Ovary (tissue), 9 donors: Measurements from ENCODE around the gene WDR41. TPM values are rescaled to one million over a fixed set of nuclear protein-coding genes. Genes with fewer than 3 reads are reported as not detected.
A peak's percentile ranks its signal among the peaks of the same experiment; 100 is the strongest.
"Not testable (repeated sequence)": the region's sequence is repeated elsewhere in the genome, so short reads cannot be mapped to it uniquely, and the experiment has no call there.

ENCODE experiments used
- DNase-seq, 5 donors: peaks; one replicate each; pipeline ENCODE4 v3.0.0-alpha.2; 2019 to 2020
- H3K27ac ChIP-seq, 2 donors: fragments of 200-600 bp; one replicate each; pipeline versions ENCODE4 v1.5.1 to v1.8.0; 2019 to 2022
- H3K27me3 ChIP-seq: fragments of 200-600 bp; one replicate; pipeline ENCODE4 v1.8.0; 2022
- H3K36me3 ChIP-seq: fragments of 200-600 bp; sonication (generic); one replicate; pipeline ENCODE4 v1.5.1; 2019
- H3K4me1 ChIP-seq: one replicate; pipeline ENCODE4 v1.8.1; 2013; ENCODE audit warnings: mild to moderate bottlenecking, moderate library complexity; ENCODE audit not compliant: insufficient read depth
- H3K4me3 ChIP-seq: fragments of 200-600 bp; sonication (generic); one replicate; pipeline ENCODE4 v1.5.1; 2017
- H3K9me3 ChIP-seq, 2 donors: fragments of 200-600 bp in 1 of 2; sonication (generic) in 1 of 2; one replicate each; pipeline versions ENCODE4 v1.5.1 to v1.8.1; 2013 to 2019; ENCODE audit warnings: mild to moderate bottlenecking in 1 of 2, moderate library complexity in 1 of 2
- EP300 ChIP-seq: sonication (generic); formaldehyde crosslinking; IDR thresholded peaks from one replicate; pipeline ENCODE4 v1.6.1; 2017; ENCODE audit warnings: antibody characterized with exemption
- POLR2A ChIP-seq: fragments of 450-650 bp; IDR thresholded peaks from one replicate; pipeline ENCODE4 v1.6.1; 2017; ENCODE audit warnings: antibody characterized with exemption, mild to moderate bottlenecking, moderate library complexity
- WGBS, 3 donors: extraction: QIAGEN DNeasy Blood & Tissue Kit in 1 of 3; methylation state at CpG; one replicate each; pipeline versions ENCODE4 v1.1.5 to v1.1.7; 2013 to 2017; 5-methylcytosine and 5-hydroxymethylcytosine counted together
- intact Hi-C, 4 donors: fragments of 100-400 bp; cut with DNase I; formaldehyde crosslinking; loops; one replicate each; pipeline versions ENCODE4 v1.11.0 to v1.15.1; 2022 to 2023
- polyA plus RNA-seq, 2 donors: library from polyadenylated mRNA; stranded (reverse); fragments of 200-250 nt in 1 of 2; fragments of 350-450 nt in 1 of 2; fragmentation: Illumina TruSeq in 1 of 2; extraction: RNeasy Lipid Tissue Mini Kit (QIAGEN cat#74804) in 1 of 2; gene quantifications; one replicate each; pipeline ENCODE4 v1.2.3, GENCODE V29; 2013 to 2014
- total RNA-seq, 7 donors: library from RNA; depleted of rRNA in 2 of 7; stranded (reverse); fragments of >200 nt in 2 of 7; fragmentation: NEBNext Ultra II Directional in 3 of 7; extraction: Animal tissue kit (Norgen Biotek cat#: 25700) in 3 of 7; gene quantifications; one replicate each; pipeline versions ENCODE4 v1.1.0 to v1.2.4, GENCODE V29; 2016 to 2023
- TF ChIP-seq, protein P1 (sequence below), 3 donors: fragments of 450-650 bp in 2 of 3; fragments of 200-600 bp in 1 of 3; IDR thresholded peaks; one replicate each; pipeline versions ENCODE4 v1.5.1 to v1.8.0; 2016 to 2022; ENCODE audit warnings: antibody characterized with exemption in 3 of 3, mild to moderate bottlenecking in 1 of 3
- donor health status: DM: no; HTN: no; CAD: no; lungs with moderate emphysema.
- donor health status: DM: no; HTN: no; CAD: no.
- donor health status: Bipolar disorder and iron deficiency.
- donor health status: DM: yes; HTN: yes; CAD: no.
- donor health status: DM: no; HTN: no; CAD: no.
- donor health status: DM: yes; HTN: yes; CAD: no.

WDR41 gene
- total and polyA plus RNA-seq, 9 donors = 7.5 to 45.4 (median 31.9) TPM

DNA sequence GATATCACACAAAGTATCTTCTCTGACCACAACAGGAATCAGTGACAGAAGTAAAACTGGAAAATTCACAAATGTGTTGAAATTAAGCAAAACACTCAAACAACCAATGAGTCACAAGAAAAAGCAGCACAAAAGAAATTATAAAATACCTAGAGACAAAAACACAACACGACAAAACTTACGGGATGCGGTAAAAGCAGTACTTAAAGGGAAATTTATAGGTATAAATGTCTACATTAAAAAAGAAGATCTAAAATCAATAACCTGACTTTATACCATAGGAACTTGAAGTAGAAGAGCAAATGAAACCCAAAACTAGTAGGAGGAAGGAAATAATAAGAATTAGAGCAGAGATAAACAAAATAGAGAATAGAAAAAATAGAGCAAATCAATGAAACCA, 2.8 kb upstream of the WDR41 start:
- TF ChIP-seq POLR2A (no peak), EP300 (no peak)
- TF ChIP-seq, protein P1, sequence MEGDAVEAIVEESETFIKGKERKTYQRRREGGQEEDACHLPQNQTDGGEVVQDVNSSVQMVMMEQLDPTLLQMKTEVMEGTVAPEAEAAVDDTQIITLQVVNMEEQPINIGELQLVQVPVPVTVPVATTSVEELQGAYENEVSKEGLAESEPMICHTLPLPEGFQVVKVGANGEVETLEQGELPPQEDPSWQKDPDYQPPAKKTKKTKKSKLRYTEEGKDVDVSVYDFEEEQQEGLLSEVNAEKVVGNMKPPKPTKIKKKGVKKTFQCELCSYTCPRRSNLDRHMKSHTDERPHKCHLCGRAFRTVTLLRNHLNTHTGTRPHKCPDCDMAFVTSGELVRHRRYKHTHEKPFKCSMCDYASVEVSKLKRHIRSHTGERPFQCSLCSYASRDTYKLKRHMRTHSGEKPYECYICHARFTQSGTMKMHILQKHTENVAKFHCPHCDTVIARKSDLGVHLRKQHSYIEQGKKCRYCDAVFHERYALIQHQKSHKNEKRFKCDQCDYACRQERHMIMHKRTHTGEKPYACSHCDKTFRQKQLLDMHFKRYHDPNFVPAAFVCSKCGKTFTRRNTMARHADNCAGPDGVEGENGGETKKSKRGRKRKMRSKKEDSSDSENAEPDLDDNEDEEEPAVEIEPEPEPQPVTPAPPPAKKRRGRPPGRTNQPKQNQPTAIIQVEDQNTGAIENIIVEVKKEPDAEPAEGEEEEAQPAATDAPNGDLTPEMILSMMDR (IDR thresholded peaks at IDR 0.05) = no peak
- intact Hi-C loops = loop anchor here in 2 of 4 donors (10.0 kb wide), 1 partner anchor 350 kb away; no protein-coding TSS in a partner anchor
- Histone ChIP-seq H3K27me3 (no peaks in the 10 kb centered on the region), H3K36me3 (no peaks in the 10 kb centered on the region), H3K27ac (no peak overlapping the region), H3K9me3 (no peaks in the 10 kb centered on the region), H3K4me3 (no peak overlapping the region), H3K4me1 (no peaks in the 10 kb centered on the region)
- WGBS, 3 donors = 90 to 95% (median 92%) methylated on average over 3 of the region's 3 CpGs
- no peak for DNase-seq

DNA sequence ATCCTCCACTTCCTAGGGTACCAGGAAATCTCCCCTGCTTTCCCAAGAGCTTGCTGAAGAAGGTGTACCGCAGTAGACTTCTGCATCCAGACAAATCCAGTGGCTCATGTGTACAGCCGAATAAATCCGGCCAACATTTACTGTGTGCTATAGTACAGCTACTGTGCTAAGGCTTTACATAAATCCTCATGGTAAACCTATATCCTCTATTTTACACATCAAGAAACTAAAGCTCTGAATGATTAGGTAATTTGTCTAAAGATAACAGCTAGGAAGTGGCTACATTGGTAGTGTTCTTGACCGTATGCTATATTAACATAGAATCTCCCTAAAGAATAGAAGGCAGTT, 511 bp upstream of the WDR41 start:
- H3K9me3 ChIP-seq = no peaks in the 10 kb centered on the region
- H3K27ac ChIP-seq = peak overlapping the region in 1 of 2 donors; percentile 93
- 32 to 51% (median 46%) methylated on average over 4 of the region's 4 CpGs for WGBS, 3 donors
- H3K36me3 ChIP-seq = no peaks in the 10 kb centered on the region
- no peaks in the 10 kb centered on the region for H3K4me1 ChIP-seq
- DNase-seq = no peak
- peak overlapping the region; percentile 88 for H3K4me3 ChIP-seq
- intact Hi-C loops = loop anchor here in 3 of 4 donors (1.0 to 10.0 kb wide), 2 partner anchors 348 kb away; no protein-coding TSS in a partner anchor
- TF ChIP-seq POLR2A = no peak
- TF ChIP-seq EP300 = no peak
- TF ChIP-seq, protein P1 (IDR thresholded peaks at IDR 0.05) = no peak
- no peaks in the 10 kb centered on the region for H3K27me3 ChIP-seq

DNA sequence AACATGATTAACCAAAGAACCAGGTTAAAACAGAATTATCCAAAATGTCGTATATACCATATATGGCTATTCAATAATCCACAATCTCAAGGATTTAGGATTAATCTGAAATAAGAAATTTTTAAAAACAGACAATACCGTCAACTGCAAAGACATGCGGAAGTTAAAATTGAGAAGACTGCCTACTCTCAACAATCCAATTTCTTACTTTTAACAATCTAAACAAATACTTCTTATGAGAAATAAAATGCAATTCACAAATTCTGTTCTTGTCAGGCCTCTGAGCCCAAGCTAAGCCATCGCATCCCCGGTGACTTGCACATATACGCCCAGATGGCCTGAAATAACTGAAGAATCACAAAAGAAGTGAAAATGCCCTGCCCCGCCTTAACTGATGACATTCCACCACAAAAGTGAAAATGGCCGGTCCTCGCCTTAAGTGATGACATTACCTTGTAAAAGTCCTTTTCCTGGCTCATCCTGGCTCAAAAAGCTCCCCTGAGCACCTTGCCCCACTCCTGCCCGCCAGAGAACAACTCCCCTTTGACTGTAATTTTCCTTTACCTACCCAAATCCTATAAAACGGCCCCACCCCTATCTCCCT, 1.3 kb downstream of the WDR41 start:
- H3K4me3 ChIP-seq = peak overlapping the region; percentile 88
- not testable (repeated sequence) for H3K27me3 ChIP-seq, H3K36me3 ChIP-seq, H3K4me1 ChIP-seq, H3K27ac ChIP-seq, H3K9me3 ChIP-seq
- intact Hi-C loops = loop anchor here in 2 of 4 donors (10.0 kb wide), 1 partner anchor 346 kb away; no protein-coding TSS in a partner anchor
- WGBS, 3 donors = 39 to 41% (median 39%) methylated on average over 11 of the region's 11 CpGs
- DNase-seq = peak in 1 of 5 donors; percentile 12

DNA sequence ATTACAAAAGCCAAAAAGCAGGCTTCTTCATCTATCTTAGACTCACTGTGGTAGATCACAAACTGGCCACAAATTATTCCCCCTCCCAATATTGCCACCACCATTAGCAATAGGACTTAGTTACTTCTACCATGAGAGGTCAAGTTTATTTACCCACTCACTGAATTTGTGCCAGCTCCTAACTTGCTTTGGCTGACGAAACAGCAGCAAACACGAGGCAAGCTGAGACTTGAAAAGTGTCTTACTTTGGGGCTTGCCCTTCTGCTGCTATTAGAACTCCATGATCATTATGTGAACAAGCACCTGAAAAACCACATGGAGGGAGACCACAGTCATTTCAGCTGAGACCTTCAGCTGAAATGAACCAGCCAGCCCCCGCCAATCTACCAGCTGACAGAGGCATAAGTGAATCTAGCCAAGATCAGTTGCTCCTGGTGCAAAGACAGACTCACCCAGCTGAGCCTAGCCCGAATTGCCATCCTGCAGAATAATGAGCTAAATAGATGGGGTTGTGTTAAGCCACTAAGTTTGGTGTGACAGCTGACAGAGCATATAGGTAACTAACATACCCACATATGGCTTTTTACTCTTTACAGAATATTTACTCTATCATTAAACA, 5.7 kb downstream of the WDR41 start:
- 56 to 75% (median 73%) methylated on average over 4 of the region's 4 CpGs for whole genome bisulfite sequencing, 3 donors
- H3K27me3 ChIP-seq = no peaks in the 10 kb centered on the region
- no peak overlapping the region for H3K4me3 ChIP-seq
- TF ChIP-seq, protein P1 (IDR thresholded peaks at IDR 0.05) = no peak
- TF ChIP-seq EP300 (no peak), POLR2A (no peak)
- intact Hi-C loops = no loop called here
- H3K4me1 ChIP-seq = no peaks in the 10 kb centered on the region
- no peaks in the 10 kb centered on the region for H3K9me3 ChIP-seq
- H3K36me3 ChIP-seq = no peaks in the 10 kb centered on the region
- no peak overlapping the region for H3K27ac ChIP-seq
- DNase-seq = no peak

DNA sequence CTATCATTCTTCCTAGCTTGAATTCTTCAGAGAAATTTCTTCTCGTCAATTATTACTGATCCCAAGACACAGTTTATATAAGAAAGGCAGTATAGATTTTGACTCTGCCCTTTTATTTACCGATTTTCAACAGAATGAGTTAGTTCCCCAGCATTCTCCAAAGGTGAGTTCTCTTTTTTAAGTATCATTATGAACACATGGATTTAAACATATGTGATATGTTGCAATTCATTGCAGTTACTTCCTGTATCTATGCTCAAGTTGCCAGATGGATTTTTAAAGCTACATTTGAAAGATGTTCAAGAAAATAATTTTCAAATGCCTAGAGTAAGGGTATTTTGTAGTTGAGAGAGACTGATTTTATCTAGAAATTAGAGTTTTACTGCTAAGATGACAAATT, 8.4 kb downstream of the WDR41 start:
- H3K9me3 ChIP-seq = no peaks in the 10 kb centered on the region
- no peaks in the 10 kb centered on the region for H3K27me3 ChIP-seq
- no peaks in the 10 kb centered on the region for H3K36me3 ChIP-seq
- WGBS, 3 donors = 95 to 99% (median 97%) methylated on average over 2 of the region's 2 CpGs
- no peaks in the 10 kb centered on the region for H3K4me1 ChIP-seq
- TF ChIP-seq EP300 = no peak
- TF ChIP-seq, protein P1 (IDR thresholded peaks at IDR 0.05) = no peak
- no peak for TF ChIP-seq POLR2A
- DNase-seq = no peak
- no peak overlapping the region for H3K4me3 ChIP-seq
- intact Hi-C loops = no loop called here
- no peak overlapping the region for H3K27ac ChIP-seq

DNA sequence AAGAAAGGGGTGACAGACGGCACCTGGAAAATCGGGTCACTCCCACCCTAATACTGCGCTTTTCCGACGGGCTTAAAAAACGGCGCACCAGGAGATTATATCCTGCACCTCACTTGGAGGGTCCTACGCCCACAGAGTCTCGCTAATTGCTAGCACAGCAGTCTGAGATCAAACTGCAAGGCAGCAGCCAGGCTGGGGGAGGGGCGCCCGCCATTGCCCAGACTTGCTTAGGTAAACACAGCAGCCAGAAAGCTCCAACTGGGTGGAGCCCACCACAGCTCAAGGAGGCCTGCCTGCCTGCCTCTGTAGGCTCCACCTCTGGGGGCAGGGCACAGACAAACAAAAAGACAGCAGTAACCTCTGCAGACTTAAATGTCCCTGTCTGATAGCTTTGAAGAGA, 17.1 kb downstream of the WDR41 start:
- H3K4me3 ChIP-seq, intact Hi-C loops, H3K27ac ChIP-seq, DNase-seq, H3K4me1 ChIP-seq, H3K9me3 ChIP-seq, H3K36me3 ChIP-seq, H3K27me3 ChIP-seq: not testable (repeated sequence)
- 95 to 99% (median 97%) methylated on average over 11 of the region's 11 CpGs for WGBS, 3 donors

DNA sequence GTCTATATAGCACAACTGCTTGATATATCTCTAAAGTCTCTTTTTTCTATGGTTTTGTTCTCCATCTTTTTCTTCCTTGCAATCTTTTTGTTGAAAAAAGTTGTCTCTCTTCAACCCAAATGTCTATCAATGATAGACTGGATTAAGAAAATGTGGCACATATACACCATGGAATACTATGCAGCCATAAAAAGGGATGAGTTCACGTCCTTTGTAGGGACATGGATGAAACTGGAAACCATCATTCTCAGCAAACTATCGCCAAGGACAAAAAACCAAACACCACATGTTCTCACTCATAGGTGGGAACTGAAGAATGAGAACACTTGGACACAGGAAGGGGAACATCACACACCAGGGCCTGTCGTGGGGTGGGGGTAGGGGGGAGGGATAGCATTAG, 23.2 kb downstream of the WDR41 start:
- intact Hi-C loops, H3K27me3 ChIP-seq, H3K36me3 ChIP-seq, H3K9me3 ChIP-seq, H3K27ac ChIP-seq, H3K4me3 ChIP-seq, DNase-seq, H3K4me1 ChIP-seq: not testable (repeated sequence)
- 95 to 100% (median 97%) methylated on average over 3 of the region's 3 CpGs for WGBS, 3 donors
